ENCODE results near the gene FBXO45. TPM values are rescaled to one million over a fixed set of nuclear protein-coding genes. Genes with fewer than 3 reads are reported as not detected.

FBXO45 gene
- total and polyA plus RNA-seq, 2 donors (not counting 1 experiment from before 2014, with no cell fraction given) = 6.9 to 10.6 TPM

GRCh38 chr3:196620161-196620604, 51.7 kb downstream of the FBXO45 start:
- Histone ChIP-seq H3K36me3 (ENCODE audit: control insufficient read depth, insufficient read depth, low read length) (no peaks in the 10 kb centered on the region), H3K9me3 (ENCODE audit: control insufficient read depth, insufficient read depth, low read depth, low read length) (no peaks in the 10 kb centered on the region), H3K27me3 (ENCODE audit: control insufficient read depth, insufficient read depth, low read length) (no peaks in the 10 kb centered on the region), H3K4me1 (ENCODE audit: control insufficient read depth, extremely low read depth, insufficient read depth, low read length) (no peaks in the 10 kb centered on the region), H3K4me3 (replicated peaks in 1 of 4; ENCODE audit: control extremely low read depth in 1 of 4, insufficient read depth in 1 of 4, low read depth in 3 of 4, low read length in 4 of 4) (no peak overlapping the region), H3K4me2 (ENCODE audit: extremely low read depth, insufficient read depth, low read length) (no peak overlapping the region), H3K9ac (ENCODE audit: insufficient read depth, low read length) (no peak overlapping the region), H4K20me1 (ENCODE audit: control insufficient read depth, extremely low read depth, insufficient read depth, low read length) (no peaks in the 10 kb centered on the region), H3K79me2 (ENCODE audit: control insufficient read depth, insufficient read depth, low read length) (no peaks in the 10 kb centered on the region), H2AFZ (ENCODE audit: low read length) (no peak overlapping the region), H3K27ac (ENCODE audit: insufficient read depth, low read length) (no peak overlapping the region)
- DNase-seq (ENCODE audit: low read depth in 2 of 2) = peak; percentile 14 to 56
- TF ChIP-seq EZH2 (IDR thresholded peaks at IDR 0.05; ENCODE audit: low read length, missing control alignments) (no peak), CTCF (conservative IDR thresholded peaks at IDR 0.05 in 1 of 2, IDR thresholded peaks at IDR 0.05 in 1 of 2; ENCODE audit: low read depth in 1 of 2, low read length in 2 of 2) (no peak)

GRCh38 chr3:196620684-196621083, 52.2 kb downstream of the FBXO45 start:
- TF ChIP-seq CTCF (conservative IDR thresholded peaks at IDR 0.05 in 1 of 2, IDR thresholded peaks at IDR 0.05 in 1 of 2; ENCODE audit: low read depth in 1 of 2, low read length in 2 of 2) (no peak), EZH2 (IDR thresholded peaks at IDR 0.05; ENCODE audit: low read length, missing control alignments) (no peak)
- H3K4me2 ChIP-seq (ENCODE audit: extremely low read depth, insufficient read depth, low read length) = no peak overlapping the region
- no peaks in the 10 kb centered on the region for H3K27me3 ChIP-seq (ENCODE audit: control insufficient read depth, insufficient read depth, low read length)
- DNase-seq (ENCODE audit: low read depth in 2 of 2) = no peak
- H2AFZ ChIP-seq (ENCODE audit: low read length) = no peak overlapping the region
- H3K9ac ChIP-seq (ENCODE audit: insufficient read depth, low read length) = no peak overlapping the region
- H3K4me1 ChIP-seq (ENCODE audit: control insufficient read depth, extremely low read depth, insufficient read depth, low read length) = no peaks in the 10 kb centered on the region
- no peaks in the 10 kb centered on the region for H3K36me3 ChIP-seq (ENCODE audit: control insufficient read depth, insufficient read depth, low read length)
- H3K79me2 ChIP-seq (ENCODE audit: control insufficient read depth, insufficient read depth, low read length) = no peaks in the 10 kb centered on the region
- no peaks in the 10 kb centered on the region for H4K20me1 ChIP-seq (ENCODE audit: control insufficient read depth, extremely low read depth, insufficient read depth, low read length)
- H3K9me3 ChIP-seq (ENCODE audit: control insufficient read depth, insufficient read depth, low read depth, low read length) = no peaks in the 10 kb centered on the region
- no peak overlapping the region for H3K4me3 ChIP-seq (replicated peaks in 1 of 4; ENCODE audit: control extremely low read depth in 1 of 4, insufficient read depth in 1 of 4, low read depth in 3 of 4, low read length in 4 of 4)
- no peak overlapping the region for H3K27ac ChIP-seq (ENCODE audit: insufficient read depth, low read length)

GRCh38 chr3:196621611-196622010, 53.2 kb downstream of the FBXO45 start:
- DNase-seq (ENCODE audit: low read depth in 2 of 2) = no peak
- no peak for TF ChIP-seq CTCF (conservative IDR thresholded peaks at IDR 0.05 in 1 of 2, IDR thresholded peaks at IDR 0.05 in 1 of 2; ENCODE audit: low read depth in 1 of 2, low read length in 2 of 2)
- no peak for TF ChIP-seq EZH2 (IDR thresholded peaks at IDR 0.05; ENCODE audit: low read length, missing control alignments)
- H3K4me2 ChIP-seq (ENCODE audit: extremely low read depth, insufficient read depth, low read length) = no peak overlapping the region
- no peaks in the 10 kb centered on the region for H3K79me2 ChIP-seq (ENCODE audit: control insufficient read depth, insufficient read depth, low read length)
- no peaks in the 10 kb centered on the region for H3K9me3 ChIP-seq (ENCODE audit: control insufficient read depth, insufficient read depth, low read depth, low read length)
- no peak overlapping the region for H3K9ac ChIP-seq (ENCODE audit: insufficient read depth, low read length)
- no peaks in the 10 kb centered on the region for H3K4me1 ChIP-seq (ENCODE audit: control insufficient read depth, extremely low read depth, insufficient read depth, low read length)
- H3K36me3 ChIP-seq (ENCODE audit: control insufficient read depth, insufficient read depth, low read length) = no peaks in the 10 kb centered on the region
- H3K27ac ChIP-seq (ENCODE audit: insufficient read depth, low read length) = no peak overlapping the region
- no peak overlapping the region for H2AFZ ChIP-seq (ENCODE audit: low read length)
- no peaks in the 10 kb centered on the region for H3K27me3 ChIP-seq (ENCODE audit: control insufficient read depth, insufficient read depth, low read length)
- H3K4me3 ChIP-seq (replicated peaks in 1 of 4; ENCODE audit: control extremely low read depth in 1 of 4, insufficient read depth in 1 of 4, low read depth in 3 of 4, low read length in 4 of 4) = no peak overlapping the region
- H4K20me1 ChIP-seq (ENCODE audit: control insufficient read depth, extremely low read depth, insufficient read depth, low read length) = no peaks in the 10 kb centered on the region
